GM21381 (cell line): ENCODE data around the gene RAB6A.

Experiments
- ATAC-seq: cut with Tn5 transposase; IDR thresholded peaks from one replicate; pipeline ENCODE4 v1.9.1; 2021; ENCODE audit warnings: mild to moderate bottlenecking, moderate library complexity; ENCODE audit not compliant: unreplicated experiment

The RAB6A gene

DNA sequence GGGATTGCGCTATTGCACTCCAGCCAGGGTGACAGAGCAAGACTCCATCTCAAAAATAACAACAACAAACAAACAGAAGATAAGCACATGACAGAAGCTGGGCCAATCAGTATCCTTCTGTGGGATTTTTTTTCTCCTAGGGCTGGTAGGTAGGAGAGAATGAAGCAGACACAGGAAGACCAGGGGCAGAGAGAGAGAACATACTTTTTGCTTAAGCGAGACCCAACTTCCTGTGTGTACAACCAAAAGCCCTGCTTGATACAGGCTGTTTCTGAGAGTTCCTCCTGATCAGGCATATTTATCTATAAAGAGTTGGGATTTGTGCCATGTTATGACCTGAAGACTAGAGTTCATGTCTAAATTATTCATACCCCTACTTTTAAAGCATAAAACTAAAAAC is 126.9 kb downstream of the RAB6A start:
- ATAC-seq: no peak

DNA sequence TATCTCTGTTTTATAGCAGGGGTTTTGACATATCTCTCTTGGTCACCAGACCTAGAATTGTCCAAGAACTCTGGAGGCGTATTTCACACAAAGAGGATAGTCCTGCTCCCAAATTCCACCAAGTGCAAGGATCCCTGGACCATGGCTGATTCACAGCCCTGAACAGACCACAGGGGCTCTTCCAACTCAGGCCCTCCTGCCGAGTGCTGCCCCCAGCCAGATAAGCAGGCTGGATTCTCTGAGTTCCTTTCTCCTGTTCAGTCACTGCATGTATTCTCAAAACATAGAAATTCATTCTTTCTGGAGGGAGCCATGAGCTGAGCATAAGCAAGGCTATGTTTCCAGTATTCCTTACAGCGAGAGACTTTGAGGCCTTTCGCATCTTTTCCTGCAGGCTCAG is 127.9 kb downstream of the RAB6A start:
- ATAC-seq: no peak

DNA sequence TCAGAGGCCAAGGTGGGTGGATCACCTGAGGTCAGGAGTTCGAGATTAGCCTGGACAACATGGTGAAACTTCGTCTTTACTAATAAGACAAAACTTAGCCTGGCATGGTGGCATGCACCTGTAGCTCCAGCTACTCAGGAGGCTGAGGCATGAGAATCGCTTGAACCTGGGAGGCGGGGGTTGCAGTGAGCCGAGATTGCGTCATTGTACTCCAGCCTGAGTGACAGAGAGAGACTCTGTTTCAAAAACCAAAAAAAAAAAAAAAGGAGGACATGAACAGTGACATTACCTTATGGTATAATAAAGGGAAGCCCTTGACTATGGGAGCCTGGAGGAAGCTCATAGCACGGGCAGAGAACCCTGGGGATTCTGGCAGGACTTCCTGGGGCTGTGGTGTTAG is 131.0 kb downstream of the RAB6A start:
- ATAC-seq: no peak

DNA sequence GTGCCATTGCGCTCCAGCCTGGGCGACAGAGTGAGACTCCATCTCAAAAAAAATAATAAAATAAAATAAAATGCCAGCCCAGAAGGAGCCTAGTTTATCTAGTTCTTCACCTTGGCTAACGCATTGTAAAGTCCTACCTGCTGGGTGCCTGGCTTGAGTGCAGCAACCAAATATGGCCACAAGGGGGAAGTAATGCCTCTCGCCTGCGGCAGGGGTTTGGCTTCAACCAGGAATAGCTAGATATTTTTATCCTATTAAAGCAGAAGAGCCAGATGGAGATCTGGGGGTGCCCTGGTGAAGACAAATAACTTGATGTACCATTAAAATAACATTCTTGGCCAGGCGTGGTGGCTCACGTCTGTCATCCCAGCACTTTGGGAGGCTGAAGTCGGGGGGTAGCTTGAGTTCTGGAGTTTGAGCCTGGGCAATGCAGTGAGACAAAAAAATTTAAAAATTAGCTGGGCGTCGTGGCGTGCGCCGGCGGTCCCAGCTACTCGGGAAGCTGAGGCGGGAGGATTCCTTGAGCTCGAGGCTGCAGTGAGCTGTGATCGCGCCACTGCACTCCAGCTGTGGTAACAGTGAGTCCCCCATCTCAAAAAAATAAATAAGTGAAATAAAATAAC is 135.1 kb downstream of the RAB6A start:
- no peak for ATAC-seq
